Naive thymus-derived CD4-positive, alpha-beta T cell (primary cell): ENCODE data around the gene ICAM2. TPM values are rescaled to one million over a fixed set of nuclear protein-coding genes. Genes with fewer than 3 reads are reported as not detected.

ENCODE experiments used
- ATAC-seq: fragments of 150-1000 bp; cut with Tn5 transposase; 2 replicates; pipeline ENCODE4 v1.10.0; 2021; ENCODE audit warnings: mild to moderate bottlenecking, moderate library complexity
- CTCF ChIA-PET: fragments of 350-600 bp; sonication (Branson Sonifier 250); formaldehyde crosslinking; loops from one replicate; lab custom pipeline; 2021; ENCODE audit warnings: antibody characterized with exemption; lab: Charles Lee
- POLR2A ChIA-PET: fragments of 350-600 bp; sonication (Branson Sonifier 250); formaldehyde crosslinking; loops from one replicate; lab custom pipeline; 2021; ENCODE audit warnings: antibody characterized with exemption, inconsistent platforms; lab: Charles Lee
- DNase-seq, 9 donors: peaks; one replicate each; pipeline versions ENCODE4 v3.0.0 to v3.0.0-alpha.2; 2020 to 2022; ENCODE audit warnings: mixed read lengths in 1 of 9
- H3K27ac ChIP-seq: one replicate; pipeline ENCODE4 v1.7.0; 2013; ENCODE audit warnings: mild to moderate bottlenecking, low read depth, low read length, moderate library complexity
- H3K27me3 ChIP-seq, 2 donors: one replicate each; pipeline ENCODE4 v1.7.0; 2013; ENCODE audit warnings: low read length in 2 of 2, mild to moderate bottlenecking in 2 of 2, moderate library complexity in 2 of 2; ENCODE audit not compliant: control insufficient read depth in 2 of 2, insufficient read depth in 2 of 2
- H3K36me3 ChIP-seq, 3 experiments: 1 replicate in 2 of 3; 2 replicates in 1 of 3; pipeline ENCODE4 v1.7.0; 2013; ENCODE audit warnings: low read length in 3 of 3, mild to moderate bottlenecking in 3 of 3, moderate library complexity in 1 of 3; ENCODE audit not compliant: insufficient read depth in 3 of 3, control insufficient read depth in 2 of 3
- H3K4me1 ChIP-seq, 2 donors: one replicate each; pipeline ENCODE4 v1.7.0; 2013; ENCODE audit warnings: low read length in 2 of 2, mild to moderate bottlenecking in 2 of 2, moderate library complexity in 1 of 2; ENCODE audit not compliant: control insufficient read depth in 2 of 2, insufficient read depth in 2 of 2
- H3K4me3 ChIP-seq: 2 replicates; pipeline ENCODE4 v1.7.0; 2013; ENCODE audit warnings: mild to moderate bottlenecking, low read length
- H3K9me3 ChIP-seq, 3 experiments: 1 replicate in 2 of 3; 2 replicates in 1 of 3; pipeline ENCODE4 v1.7.0; 2013; ENCODE audit warnings: low read length in 3 of 3; ENCODE audit not compliant: control insufficient read depth in 2 of 3
- H3K27ac Mint-ChIP-seq, 9 donors: one replicate each; pipeline ENCODE4 v1.8.0; 2020 to 2022; ENCODE audit warnings: mixed read lengths in 9 of 9, mild to moderate bottlenecking in 8 of 9, moderate library complexity in 5 of 9, inconsistent platforms in 2 of 9
- H3K27me3 Mint-ChIP-seq, 5 donors: one replicate each; pipeline ENCODE4 v1.8.0; 2021 to 2022; ENCODE audit warnings: mixed read lengths in 5 of 5, mild to moderate bottlenecking in 1 of 5
- H3K36me3 Mint-ChIP-seq, 5 donors: one replicate each; pipeline ENCODE4 v1.8.0; 2020 to 2022; ENCODE audit warnings: mixed read lengths in 5 of 5, mild to moderate bottlenecking in 3 of 5, inconsistent platforms in 1 of 5
- H3K4me1 Mint-ChIP-seq, 7 donors: one replicate each; pipeline ENCODE4 v1.8.0; 2020 to 2022; ENCODE audit warnings: mixed read lengths in 7 of 7, mild to moderate bottlenecking in 3 of 7, inconsistent platforms in 1 of 7
- H3K4me3 Mint-ChIP-seq, 10 donors: one replicate each; pipeline ENCODE4 v1.8.0; 2020 to 2022; ENCODE audit warnings: mild to moderate bottlenecking in 10 of 10, mixed read lengths in 10 of 10, moderate library complexity in 6 of 10, inconsistent platforms in 2 of 10
- H3K9me3 Mint-ChIP-seq, 11 donors: one replicate each; pipeline ENCODE4 v1.8.0; 2020 to 2022; ENCODE audit warnings: mixed read lengths in 11 of 11, mild to moderate bottlenecking in 4 of 11, inconsistent platforms in 1 of 11, moderate library complexity in 1 of 11
- intact Hi-C, 2 donors: fragments of 100-400 bp; cut with micrococcal nuclease; formaldehyde crosslinking; loops; one replicate each; pipeline ENCODE4 v1.15.1; 2023
- polyA plus RNA-seq, 2 donors: library from polyadenylated mRNA; unstranded; fragments of 300-500 nt; fragmentation: Illumina TruSeq; gene quantifications; one replicate each; pipeline ENCODE4 v1.2.3, GENCODE V29; 2021
- total RNA-seq, 6 experiments: library from RNA in 5 of 6; stranded (reverse) in 5 of 6; gene quantifications; 1 replicate in 5 of 6; 2 replicates in 1 of 6; pipeline ENCODE4 v1.2.3 and lab custom pipeline; 2021 to 2026

The ICAM2 gene
- total and polyA plus RNA-seq, 7 experiments from 2014 or later, result 60.9 to 414 (median 131) TPM

GRCh38 chr17:64017381-64017980, 3.0 kb downstream of the ICAM2 start:
- Mint-ChIP-seq H3K4me1 (peaks cover 48 to 79% (median 69%) of the 10 kb centered on the region in 7 donors), H3K27ac (peak overlapping the region; percentile 89 to 100 (median 99)), H3K9me3 (peaks cover 0 to 6% (median 0%) of the 10 kb centered on the region in 11 donors), H3K4me3 (peak overlapping the region; percentile 84 to 100 (median 98)), H3K36me3 (peaks cover 0 to 19% (median 13%) of the 10 kb centered on the region in 5 donors), H3K27me3 (peaks cover 0 to 2% (median 0%) of the 10 kb centered on the region in 5 donors)
- ChIA-PET CTCF (interaction anchor here (1.0 to 3.8 kb wide), 11 partner anchors 8 to 116 kb away, joined by 3 to 14 read pairs (median 7); partner anchors contain the start of gene GH1), POLR2A (interaction anchor here (0.6 to 2.9 kb wide), 11 partner anchors 8 to 487 kb away, joined by 3 to 23 read pairs (median 7); partner anchors contain the start of genes ERN1 and PRR29)
- ATAC-seq (no peak), DNase-seq (no peak)
- Histone ChIP-seq H3K4me1 (peaks cover 58 to 64% of the 10 kb centered on the region in 2 donors), H3K4me3 (peak overlapping the region; percentile 94), H3K9me3 (no peaks in the 10 kb centered on the region), H3K27ac (peak overlapping the region; percentile 96), H3K36me3 (no peaks in the 10 kb centered on the region), H3K27me3 (no peaks in the 10 kb centered on the region)
- intact Hi-C loops, result loop anchor here in 1 of 2 donors (1.0 kb wide), 1 partner anchor 8 kb away; no protein-coding TSS in a partner anchor

GRCh38 chr17:64016974-64017373, 3.5 kb downstream of the ICAM2 start:
- Mint-ChIP-seq H3K27me3 (peaks cover 0 to 2% (median 0%) of the 10 kb centered on the region in 5 donors), H3K27ac (peak overlapping the region; percentile 87 to 100 (median 96)), H3K36me3 (peaks cover 0 to 18% (median 14%) of the 10 kb centered on the region in 5 donors), H3K4me3 (peak overlapping the region; percentile 83 to 96 (median 92)), H3K4me1 (peaks cover 47 to 79% (median 65%) of the 10 kb centered on the region in 7 donors), H3K9me3 (peaks cover 0 to 6% (median 0%) of the 10 kb centered on the region in 11 donors)
- intact Hi-C loops, result loop anchor here in 1 of 2 donors (1.0 kb wide), 1 partner anchor 8 kb away; no protein-coding TSS in a partner anchor
- Histone ChIP-seq H3K4me3 (peak overlapping the region; percentile 55), H3K27me3 (no peaks in the 10 kb centered on the region), H3K9me3 (no peaks in the 10 kb centered on the region), H3K4me1 (peaks cover 53 to 60% of the 10 kb centered on the region in 2 donors), H3K36me3 (peaks cover 0 to 1% (median under 1%) of the 10 kb centered on the region in 3 experiments), H3K27ac (peak overlapping the region; percentile 96)
- ChIA-PET POLR2A (interaction anchor here (0.7 to 2.9 kb wide), 11 partner anchors 9 to 129 kb away, joined by 3 to 23 read pairs (median 6); partner anchors contain the start of genes ERN1 and PRR29), CTCF (interaction anchor here (1.0 to 2.2 kb wide), 8 partner anchors 8 to 116 kb away, joined by 3 to 10 read pairs (median 5); no protein-coding TSS in a partner anchor)
- ATAC-seq (no peak), DNase-seq (no peak)

- Histone ChIP-seq H3K36me3 (peaks cover 0 to 6% (median 3%) of the 10 kb centered on the region in 3 experiments), H3K4me1 (peaks cover 53 to 54% of the 10 kb centered on the region in 2 donors), H3K27ac (peak overlapping the region; percentile 96), H3K4me3 (peak overlapping the region; percentile 55), H3K9me3 (no peaks in the 10 kb centered on the region), H3K27me3 (no peaks in the 10 kb centered on the region)
- Mint-ChIP-seq H3K4me3 (peak overlapping the region; percentile 83 to 96 (median 92)), H3K36me3 (peaks cover 0 to 23% (median 19%) of the 10 kb centered on the region in 5 donors), H3K27ac (peak overlapping the region; percentile 87 to 100 (median 96)), H3K4me1 (peaks cover 51 to 80% (median 69%) of the 10 kb centered on the region in 7 donors), H3K27me3 (peaks cover 0 to 2% (median 0%) of the 10 kb centered on the region in 5 donors), H3K9me3 (peaks cover 0 to 6% (median 0%) of the 10 kb centered on the region in 11 donors)
- ChIA-PET CTCF (interaction anchor here (0.8 to 2.2 kb wide), 9 partner anchors 9 to 117 kb away, joined by 3 to 10 read pairs (median 5); no protein-coding TSS in a partner anchor), POLR2A (interaction anchor here (0.7 to 2.9 kb wide), 11 partner anchors 9 to 129 kb away, joined by 3 to 23 read pairs (median 6); partner anchors contain the start of genes ERN1 and PRR29)
- DNase-seq (no peak), ATAC-seq (no peak)
- intact Hi-C loops, result no loop called here
These were observed 4.1 kb downstream of the ICAM2 start for GRCh38 chr17:64016231-64016784.

GRCh38 chr17:64015447-64015846, 5.0 kb downstream of the ICAM2 start:
- no peaks in the 10 kb centered on the region for H3K27me3 ChIP-seq
- peak overlapping the region; percentile 65 to 96 (median 92) for H3K4me3 Mint-ChIP-seq
- H3K27ac Mint-ChIP-seq, result peak overlapping the region; percentile 76 to 100 (median 94)
- peaks cover 0 to 28% (median 19%) of the 10 kb centered on the region in 5 donors for H3K36me3 Mint-ChIP-seq
- no peak for ATAC-seq
- POLR2A ChIA-PET, result no interaction called here
- intact Hi-C loops, result loop anchor here in 1 of 2 donors (1.0 kb wide), 1 partner anchor 10 kb away; no protein-coding TSS in a partner anchor
- H3K36me3 ChIP-seq, result peaks cover 0 to 6% (median 3%) of the 10 kb centered on the region in 3 experiments
- H3K9me3 ChIP-seq, result no peaks in the 10 kb centered on the region
- peaks cover 0 to under 1% (median 0%) of the 10 kb centered on the region in 5 donors for H3K27me3 Mint-ChIP-seq
- H3K4me1 Mint-ChIP-seq, result peaks cover 54 to 80% (median 70%) of the 10 kb centered on the region in 7 donors
- CTCF ChIA-PET, result no interaction called here
- no peak for DNase-seq
- H3K4me1 ChIP-seq, result peaks cover 47 to 51% of the 10 kb centered on the region in 2 donors
- peaks cover 0 to 3% (median 0%) of the 10 kb centered on the region in 11 donors for H3K9me3 Mint-ChIP-seq
- H3K4me3 ChIP-seq, result peak overlapping the region; percentile 46
- H3K27ac ChIP-seq, result peak overlapping the region; percentile 96

GRCh38 chr17:64009571-64010402, 10.6 kb downstream of the ICAM2 start:
- peaks cover 40 to 53% of the 10 kb centered on the region in 2 donors for H3K4me1 ChIP-seq
- ChIA-PET CTCF (interaction anchor here (1.1 kb wide), 1 partner anchor 13 kb away, joined by 4 read pairs; no protein-coding TSS in a partner anchor), POLR2A (interaction anchor here (0.6 to 1.9 kb wide), 5 partner anchors 9 to 428 kb away, joined by 3 to 7 read pairs (median 5); partner anchors contain the start of gene ICAM2)
- no peak overlapping the region for H3K4me3 ChIP-seq
- DNase-seq, result no peak
- Mint-ChIP-seq H3K4me3 (peak overlapping the region in 9 of 10 donors; percentile 6 to 96 (median 51)), H3K4me1 (peaks cover 47 to 93% (median 80%) of the 10 kb centered on the region in 7 donors), H3K27ac (peak overlapping the region in 8 of 9 donors; percentile 59 to 100 (median 86)), H3K9me3 (peaks cover 0 to 3% (median 0%) of the 10 kb centered on the region in 11 donors), H3K36me3 (peaks cover 0 to 26% (median 12%) of the 10 kb centered on the region in 5 donors), H3K27me3 (no peaks in the 10 kb centered on the region)
- peak overlapping the region; percentile 49 for H3K27ac ChIP-seq
- no peaks in the 10 kb centered on the region for H3K27me3 ChIP-seq
- H3K36me3 ChIP-seq, result peaks cover 0 to 46% (median 9%) of the 10 kb centered on the region in 3 experiments
- ATAC-seq, result peak; percentile 82
- H3K9me3 ChIP-seq, result no peaks in the 10 kb centered on the region
- intact Hi-C loops, result no loop called here
